PFSK-1 (cell line): Measurements from ENCODE around the gene RAB9B.

Source experiments
- POLR2AphosphoS5 ChIP-seq: IDR thresholded peaks from 2 replicates; pipeline ENCODE4 v1.6.1; 2012; ENCODE audit warnings: low read depth, mild to moderate bottlenecking, control low read depth, low read length, moderate library complexity
- TF ChIP-seq, protein P1 (sequence below), 2 experiments: IDR thresholded peaks; 2 replicates each; pipeline versions ENCODE4 v1.6.1 to v1.8.0; 2011 to 2012; ENCODE audit warnings: low read depth in 2 of 2, low read length in 2 of 2, control low read depth in 1 of 2, inconsistent platforms in 1 of 2, mild to moderate bottlenecking in 1 of 2, moderate library complexity in 1 of 2; ENCODE audit not compliant: insufficient read depth in 1 of 2

DNA sequence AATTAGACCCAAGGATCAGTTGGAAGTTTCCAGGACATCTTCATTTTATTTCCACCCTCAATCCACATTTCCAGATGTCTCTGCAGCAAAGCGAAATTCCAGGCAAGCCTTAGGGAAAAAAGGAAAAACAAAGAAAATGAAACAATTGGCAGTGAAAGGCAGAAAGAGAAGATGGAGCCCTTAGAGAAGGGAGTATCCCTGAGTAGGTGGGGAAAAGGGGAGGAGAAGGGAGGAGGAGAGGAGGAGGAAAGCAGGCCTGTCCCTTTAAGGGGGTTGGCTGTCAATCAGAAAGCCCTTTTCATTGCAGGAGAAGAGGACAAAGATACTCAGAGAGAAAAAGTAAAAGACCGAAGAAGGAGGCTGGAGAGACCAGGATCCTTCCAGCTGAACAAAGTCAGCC, 55.5 kb downstream of the RAB9B start, which contains the start of gene PLP1:
- TF ChIP-seq, protein P1, sequence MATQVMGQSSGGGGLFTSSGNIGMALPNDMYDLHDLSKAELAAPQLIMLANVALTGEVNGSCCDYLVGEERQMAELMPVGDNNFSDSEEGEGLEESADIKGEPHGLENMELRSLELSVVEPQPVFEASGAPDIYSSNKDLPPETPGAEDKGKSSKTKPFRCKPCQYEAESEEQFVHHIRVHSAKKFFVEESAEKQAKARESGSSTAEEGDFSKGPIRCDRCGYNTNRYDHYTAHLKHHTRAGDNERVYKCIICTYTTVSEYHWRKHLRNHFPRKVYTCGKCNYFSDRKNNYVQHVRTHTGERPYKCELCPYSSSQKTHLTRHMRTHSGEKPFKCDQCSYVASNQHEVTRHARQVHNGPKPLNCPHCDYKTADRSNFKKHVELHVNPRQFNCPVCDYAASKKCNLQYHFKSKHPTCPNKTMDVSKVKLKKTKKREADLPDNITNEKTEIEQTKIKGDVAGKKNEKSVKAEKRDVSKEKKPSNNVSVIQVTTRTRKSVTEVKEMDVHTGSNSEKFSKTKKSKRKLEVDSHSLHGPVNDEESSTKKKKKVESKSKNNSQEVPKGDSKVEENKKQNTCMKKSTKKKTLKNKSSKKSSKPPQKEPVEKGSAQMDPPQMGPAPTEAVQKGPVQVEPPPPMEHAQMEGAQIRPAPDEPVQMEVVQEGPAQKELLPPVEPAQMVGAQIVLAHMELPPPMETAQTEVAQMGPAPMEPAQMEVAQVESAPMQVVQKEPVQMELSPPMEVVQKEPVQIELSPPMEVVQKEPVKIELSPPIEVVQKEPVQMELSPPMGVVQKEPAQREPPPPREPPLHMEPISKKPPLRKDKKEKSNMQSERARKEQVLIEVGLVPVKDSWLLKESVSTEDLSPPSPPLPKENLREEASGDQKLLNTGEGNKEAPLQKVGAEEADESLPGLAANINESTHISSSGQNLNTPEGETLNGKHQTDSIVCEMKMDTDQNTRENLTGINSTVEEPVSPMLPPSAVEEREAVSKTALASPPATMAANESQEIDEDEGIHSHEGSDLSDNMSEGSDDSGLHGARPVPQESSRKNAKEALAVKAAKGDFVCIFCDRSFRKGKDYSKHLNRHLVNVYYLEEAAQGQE (IDR thresholded peaks at IDR 0.05; ENCODE audit: insufficient read depth in 1 of 2, low read depth in 2 of 2, low read length in 2 of 2), result no peak
- no peak for TF ChIP-seq POLR2AphosphoS5
